Measurements from ENCODE around the gene JOSD1. TPM values are rescaled to one million over a fixed set of nuclear protein-coding genes. Genes with fewer than 3 reads are reported as not detected.

JOSD1 gene
- total RNA-seq, 3 donors from 2014 or later, result 82.5 to 98.3 (median 87.9) TPM

GRCh38 chr22:38641476-38642040, 59.2 kb downstream of the JOSD1 start:
- intact Hi-C loops (cut with DNase I, micrococcal nuclease), result no loop called here
- DNase-seq, result no peak
- TF ChIP-seq, protein P1, sequence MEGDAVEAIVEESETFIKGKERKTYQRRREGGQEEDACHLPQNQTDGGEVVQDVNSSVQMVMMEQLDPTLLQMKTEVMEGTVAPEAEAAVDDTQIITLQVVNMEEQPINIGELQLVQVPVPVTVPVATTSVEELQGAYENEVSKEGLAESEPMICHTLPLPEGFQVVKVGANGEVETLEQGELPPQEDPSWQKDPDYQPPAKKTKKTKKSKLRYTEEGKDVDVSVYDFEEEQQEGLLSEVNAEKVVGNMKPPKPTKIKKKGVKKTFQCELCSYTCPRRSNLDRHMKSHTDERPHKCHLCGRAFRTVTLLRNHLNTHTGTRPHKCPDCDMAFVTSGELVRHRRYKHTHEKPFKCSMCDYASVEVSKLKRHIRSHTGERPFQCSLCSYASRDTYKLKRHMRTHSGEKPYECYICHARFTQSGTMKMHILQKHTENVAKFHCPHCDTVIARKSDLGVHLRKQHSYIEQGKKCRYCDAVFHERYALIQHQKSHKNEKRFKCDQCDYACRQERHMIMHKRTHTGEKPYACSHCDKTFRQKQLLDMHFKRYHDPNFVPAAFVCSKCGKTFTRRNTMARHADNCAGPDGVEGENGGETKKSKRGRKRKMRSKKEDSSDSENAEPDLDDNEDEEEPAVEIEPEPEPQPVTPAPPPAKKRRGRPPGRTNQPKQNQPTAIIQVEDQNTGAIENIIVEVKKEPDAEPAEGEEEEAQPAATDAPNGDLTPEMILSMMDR (IDR thresholded peaks at IDR 0.05), result no peak
- no peaks in the 10 kb centered on the region for H3K36me3 ChIP-seq (ENCODE audit: low read depth)
- H3K4me3 ChIP-seq, result no peak overlapping the region
- ATAC-seq, result no peak
- H3K9me3 ChIP-seq, result no peaks in the 10 kb centered on the region
- H3K4me1 ChIP-seq (ENCODE audit: low read depth), result no peaks in the 10 kb centered on the region

DNA sequence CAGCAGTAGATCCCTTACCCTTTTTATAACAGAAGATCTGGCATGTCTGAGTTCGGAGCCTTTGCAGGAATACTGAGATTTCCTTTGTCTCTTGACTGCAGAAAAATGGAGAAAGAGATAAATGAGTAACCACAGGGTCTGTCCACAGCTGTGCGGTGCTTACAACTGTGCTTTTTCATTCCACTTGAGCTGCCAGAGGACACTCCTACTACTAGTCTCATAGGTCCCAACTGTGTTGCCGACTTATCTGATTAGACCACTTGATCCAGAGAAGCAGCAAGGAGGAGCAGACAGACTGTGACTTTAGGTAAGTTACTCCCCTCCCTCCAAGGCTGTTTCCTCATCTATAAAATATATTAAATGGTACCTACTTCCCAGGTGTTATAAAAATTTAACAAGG, 62.0 kb downstream of the JOSD1 start:
- no peaks in the 10 kb centered on the region for H3K9me3 ChIP-seq
- TF ChIP-seq, protein P1 (IDR thresholded peaks at IDR 0.05), result no peak
- no peak overlapping the region for H3K4me3 ChIP-seq
- H3K4me1 ChIP-seq (ENCODE audit: low read depth), result no peaks in the 10 kb centered on the region
- DNase-seq (no peak), ATAC-seq (peak; percentile 71)
- H3K36me3 ChIP-seq (ENCODE audit: low read depth), result no peaks in the 10 kb centered on the region
- intact Hi-C loops (cut with DNase I, micrococcal nuclease), result no loop called here

DNA sequence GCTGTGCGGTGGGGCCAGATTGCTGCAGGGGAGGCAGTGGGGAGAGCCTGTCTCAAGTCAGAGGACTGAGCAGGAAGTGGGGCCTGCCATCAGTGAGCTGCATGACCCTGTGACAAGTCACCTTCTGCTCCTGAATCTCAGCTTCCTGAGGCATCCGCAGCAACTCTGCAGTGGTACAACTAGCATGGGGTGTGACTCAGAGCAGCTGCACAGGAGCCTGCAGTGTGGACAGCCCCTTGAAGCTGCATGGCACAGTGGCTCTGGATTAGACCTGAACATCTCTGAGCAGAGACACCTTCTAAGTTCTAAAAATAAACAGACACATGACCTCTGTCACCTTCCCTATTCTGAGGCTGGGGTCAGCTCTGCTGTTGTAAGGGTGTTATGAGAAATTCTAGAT, 62.5 kb downstream of the JOSD1 start:
- H3K36me3 ChIP-seq (ENCODE audit: low read depth), result no peaks in the 10 kb centered on the region
- intact Hi-C loops (cut with DNase I, micrococcal nuclease), result no loop called here
- DNase-seq (no peak), ATAC-seq (peak; percentile 12)
- no peaks in the 10 kb centered on the region for H3K9me3 ChIP-seq
- no peaks in the 10 kb centered on the region for H3K4me1 ChIP-seq (ENCODE audit: low read depth)
- H3K4me3 ChIP-seq, result no peak overlapping the region
- TF ChIP-seq, protein P1 (IDR thresholded peaks at IDR 0.05), result no peak

Other genes starting within 250 kb of the JOSD1 start
- not detected for gene KCNJ4, start 245.7 kb downstream of the JOSD1 start, total RNA-seq
- 10 to 100 TPM in 2 of 3 donors, 1 to 10 TPM in 1; 4.2 to 14.4 (median 11.3) TPM for gene KDELR3, start 232.8 kb downstream of the JOSD1 start, total RNA-seq
- 100 to 1,000 TPM; 279 to 464 (median 363) TPM for gene DDX17, start 194.6 kb downstream of the JOSD1 start, total RNA-seq
- gene DMC1, start 130.8 kb downstream of the JOSD1 start, total RNA-seq, result 1 to 10 TPM; 1.3 to 1.8 (median 1.7) TPM
- 1 to 10 TPM in 2 of 3 donors, under 1 TPM in 1; 0.52 to 1.5 (median 1.3) TPM for gene FAM227A, start 44.6 kb downstream of the JOSD1 start, total RNA-seq
- gene CBY1, start 44.3 kb downstream of the JOSD1 start, total RNA-seq, result 10 to 100 TPM; 22.8 to 46.5 (median 30.0) TPM
- gene TOMM22, start 19.0 kb downstream of the JOSD1 start, total RNA-seq, result 10 to 100 TPM; 64.5 to 84.4 (median 72.4) TPM
- 10 to 100 TPM; 73.1 to 96.8 (median 76.8) TPM for gene GTPBP1, start 5.0 kb upstream of the JOSD1 start, total RNA-seq
- 100 to 1,000 TPM; 130 to 235 (median 181) TPM for gene SUN2, start 55.1 kb upstream of the JOSD1 start, total RNA-seq
- 10 to 100 TPM; 14.7 to 17.6 (median 16.1) TPM for gene DNAL4, start 93.2 kb upstream of the JOSD1 start, total RNA-seq
- 10 to 100 TPM in 1 of 3 donors, 1 to 10 TPM in 1, under 1 TPM in 1; 0.84 to 15.5 (median 1.2) TPM for gene NPTXR, start 143.1 kb upstream of the JOSD1 start, total RNA-seq
- 10 to 100 TPM; 15.7 to 84.0 (median 23.6) TPM for gene CBX6, start 171.3 kb upstream of the JOSD1 start, total RNA-seq